IMR-90 (cell line): Measurements from ENCODE around the gene NFIA. TPM values are rescaled to one million over a fixed set of nuclear protein-coding genes. Genes with fewer than 3 reads are reported as not detected.

Experiments used
- ATAC-seq: fragments of 200-7000 bp; cut with Tn5 transposase; 2 replicates; pipeline ENCODE4 v1.9.1; 2020; ENCODE audit warnings: low read depth, mild to moderate bottlenecking, moderate library complexity
- BruUV-seq: library from RNA; stranded (reverse); fragments of 400-500 nt; replicated peaks from 2 replicates; lab custom pipeline; 2021; lab: Mats Ljungman, UMichigan
- CTCF ChIA-PET: fragments of 300-600 bp; formaldehyde crosslinking; extraction: SDS; loops from one replicate; lab custom pipeline; 2021; ENCODE audit warnings: antibody characterized with exemption; lab: Yijun Ruan, JAX
- POLR2A ChIA-PET: fragments of 300-600 bp; sonication (Branson Sonifier 250); formaldehyde crosslinking; loops from one replicate; lab custom pipeline; 2022; ENCODE audit warnings: antibody characterized with exemption; ENCODE audit not compliant: unreplicated experiment; lab: Charles Lee
- DNase-seq: peaks from one replicate; pipeline ENCODE4 v3.0.0; 2013
- H2AFZ ChIP-seq: replicated peaks from 2 replicates; pipeline ENCODE3; 2013; ENCODE audit warnings: low read length, mild to moderate bottlenecking; ENCODE audit not compliant: poor library complexity
- H2AK5ac ChIP-seq: 2 replicates; pipeline ENCODE4 v1.6.1; 2013; ENCODE audit warnings: low read depth, low read length, inconsistent platforms
- H2AK9ac ChIP-seq: replicated peaks from 2 replicates; pipeline ENCODE3; 2013; ENCODE audit warnings: mild to moderate bottlenecking, low read depth, low read length, moderate library complexity; ENCODE audit not compliant: poor library complexity
- H2BK120ac ChIP-seq: 2 replicates; pipeline ENCODE4 v1.6.1; 2013; ENCODE audit warnings: low read depth, low read length, inconsistent platforms
- H2BK15ac ChIP-seq: 3 replicates; pipeline ENCODE4 v1.6.1; 2013; ENCODE audit warnings: low read depth, low read length, inconsistent platforms
- H2BK20ac ChIP-seq: 2 replicates; pipeline ENCODE4 v1.6.1; 2013; ENCODE audit warnings: low read depth, mild to moderate bottlenecking, inconsistent platforms, low read length, moderate library complexity
- H2BK5ac ChIP-seq: 2 replicates; pipeline ENCODE4 v1.6.1; 2013; ENCODE audit warnings: mild to moderate bottlenecking, low read depth, low read length, inconsistent platforms; ENCODE audit not compliant: poor library complexity, severe bottlenecking
- H3K14ac ChIP-seq: replicated peaks from 2 replicates; pipeline ENCODE4 v1.6.1; 2013; ENCODE audit warnings: low read depth, low read length, inconsistent platforms
- H3K18ac ChIP-seq: 2 replicates; pipeline ENCODE4 v1.6.1; 2013; ENCODE audit warnings: low read depth, low read length, control low read depth
- H3K23ac ChIP-seq: 2 replicates; pipeline ENCODE4 v1.6.1; 2013; ENCODE audit warnings: low read depth, low read length, inconsistent platforms
- H3K27ac ChIP-seq: 2 replicates; pipeline ENCODE4 v1.5.1; 2013; ENCODE audit warnings: mild to moderate bottlenecking, control low read depth, low read length; ENCODE audit not compliant: insufficient read depth
- H3K27me3 ChIP-seq: 2 replicates; pipeline ENCODE4 v1.6.1; 2013; ENCODE audit warnings: low read length; ENCODE audit not compliant: control insufficient read depth, insufficient read depth
- H3K36me3 ChIP-seq: 2 replicates; pipeline ENCODE4 v1.6.1; 2013; ENCODE audit warnings: low read length, mixed read lengths; ENCODE audit not compliant: control insufficient read depth, insufficient read depth
- H3K4ac ChIP-seq: 2 replicates; pipeline ENCODE4 v1.6.1; 2013; ENCODE audit warnings: low read depth, low read length, inconsistent platforms
- H3K4me1 ChIP-seq: 2 replicates; pipeline ENCODE4 v1.6.1; 2013; ENCODE audit warnings: low read length, mixed read lengths; ENCODE audit not compliant: control insufficient read depth, insufficient read depth
- H3K4me2 ChIP-seq: 2 replicates; pipeline ENCODE4 v1.6.1; 2013; ENCODE audit warnings: low read depth, mild to moderate bottlenecking, control low read depth, low read length, moderate library complexity
- H3K4me3 ChIP-seq: 2 replicates; pipeline ENCODE4 v1.5.1; 2013; ENCODE audit warnings: low read depth, mild to moderate bottlenecking, control low read depth, low read length, moderate library complexity; ENCODE audit not compliant: insufficient read depth
- H3K56ac ChIP-seq: 2 replicates; pipeline ENCODE4 v1.6.1; 2013; ENCODE audit warnings: low read length, inconsistent platforms; ENCODE audit not compliant: insufficient read depth; ENCODE audit errors: extremely low read depth
- H3K79me1 ChIP-seq, 2 experiments: 2 replicates each; pipeline ENCODE4 v1.6.1; 2013; ENCODE audit warnings: low read length in 2 of 2, inconsistent platforms in 1 of 2, low read depth in 1 of 2
- H3K9ac ChIP-seq: 2 replicates; pipeline ENCODE4 v1.6.1; 2013; ENCODE audit warnings: low read depth, low read length, control low read depth
- H3K9me1 ChIP-seq: 2 replicates; pipeline ENCODE4 v1.6.1; 2013; ENCODE audit warnings: low read length, inconsistent platforms; ENCODE audit not compliant: insufficient read depth
- H3K9me3 ChIP-seq: 2 replicates; pipeline ENCODE4 v1.6.1; 2013; ENCODE audit warnings: low read length; ENCODE audit not compliant: control insufficient read depth, insufficient read depth
- H4K20me1 ChIP-seq: 2 replicates; pipeline ENCODE4 v1.6.1; 2013; ENCODE audit warnings: low read length, inconsistent platforms; ENCODE audit not compliant: insufficient read depth
- H4K5ac ChIP-seq: 2 replicates; pipeline ENCODE4 v1.6.1; 2013; ENCODE audit warnings: mild to moderate bottlenecking, low read depth, low read length, control low read depth
- H4K8ac ChIP-seq, 2 experiments: 2 replicates each; pipeline ENCODE4 v1.6.1; 2013; ENCODE audit warnings: low read depth in 2 of 2, low read length in 2 of 2, control low read depth in 1 of 2, inconsistent platforms in 1 of 2
- H4K91ac ChIP-seq: 2 replicates; pipeline ENCODE4 v1.6.1; 2013; ENCODE audit warnings: low read depth, low read length, inconsistent platforms; ENCODE audit not compliant: insufficient read depth
- MXI1 ChIP-seq: IDR thresholded peaks from 2 replicates; pipeline ENCODE4 v1.6.1; 2012; ENCODE audit warnings: low read depth, mild to moderate bottlenecking, low read length, moderate library complexity, borderline replicate concordance
- POLR2A ChIP-seq: IDR thresholded peaks from 2 replicates; pipeline ENCODE4 v1.6.1; 2012; ENCODE audit warnings: mild to moderate bottlenecking, low read depth, low read length
- SMC3 ChIP-seq: fragments of 150-350 bp; IDR thresholded peaks from 2 replicates; pipeline ENCODE4 v1.6.1; 2016; ENCODE audit warnings: low read depth, mild to moderate bottlenecking, antibody characterized with exemption, low read length, moderate library complexity
- WGBS, 2 experiments: methylation state at CpG; one replicate each; pipeline versions ENCODE4 v1.1.5 to v1.1.7; 2013; ENCODE audit warnings: missing lambda C conversion rate in 2 of 2; ENCODE audit not compliant: insufficient read length in 1 of 2; ENCODE audit errors: extremely low coverage in 2 of 2; 5-methylcytosine and 5-hydroxymethylcytosine counted together
- dilution Hi-C: fragments of 300-500 bp; cut with HindIII; formaldehyde crosslinking; loops from one replicate; pipeline ENCODE4 v1.14.3; 2018; ENCODE audit warnings: low sequenced_read_pairs; ENCODE audit not compliant: unreplicated experiment
- in situ Hi-C: fragments of 300-500 bp; cut with MboI; formaldehyde crosslinking; loops from 3 replicates; pipeline ENCODE4 v1.14.3; 2019; ENCODE audit warnings: low sequenced_read_pairs, inconsistent platforms, mixed read lengths
- intact Hi-C: fragments of 100-400 bp; cut with micrococcal nuclease; formaldehyde crosslinking; loops from 2 replicates; pipeline ENCODE4 v1.10.0; 2022
- polyA plus RNA-seq, 3 experiments: library from polyadenylated mRNA; depleted of rRNA; stranded (reverse); fragments of >200 nt; gene quantifications; 2 replicates each; pipeline ENCODE4 v1.2.3, GENCODE V29; 2012; ENCODE audit warnings: low replicate concordance in 1 of 3
- total RNA-seq: library from RNA; depleted of rRNA; stranded (reverse); fragments of >200 nt; gene quantifications from 2 replicates; pipeline ENCODE4 v1.2.3, GENCODE V29; 2012
- TF ChIP-seq, protein P1 (sequence below): fragments of 150-350 bp; IDR thresholded peaks from 2 replicates; pipeline ENCODE4 v1.6.1; 2017; ENCODE audit warnings: mild to moderate bottlenecking, antibody characterized with exemption, low read length, low read depth

Gene NFIA
- total and polyA plus RNA-seq, 2 of the 4 experiments (the other 2 are of a cell fraction): 1.6 to 2.2 TPM

DNA sequence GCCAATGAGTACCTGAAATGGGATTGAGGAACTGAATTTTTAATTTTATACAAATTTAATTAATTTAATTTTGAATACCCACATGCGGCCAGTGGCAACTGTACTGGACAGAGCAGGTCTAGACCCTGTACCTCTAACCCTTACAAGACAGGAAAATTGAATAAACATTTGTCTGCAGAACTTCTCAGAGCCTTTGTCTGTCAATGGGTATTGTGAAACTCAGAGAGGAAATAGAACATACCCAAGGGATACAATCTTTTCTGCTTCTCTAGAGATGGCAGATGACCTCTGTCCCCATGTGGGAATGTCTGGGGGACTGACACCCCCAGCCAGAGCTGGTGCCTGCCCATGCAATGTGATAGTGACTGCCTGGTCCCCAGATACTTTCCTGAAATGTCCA, 421.9 kb downstream of the NFIA start:
- Histone ChIP-seq H3K27ac (no peak overlapping the region), H3K4me2 (no peak overlapping the region), H3K4me1 (no peaks in the 10 kb centered on the region), H3K18ac (no peak overlapping the region), H4K91ac (no peak overlapping the region), H3K9me3 (no peaks in the 10 kb centered on the region), H3K79me1 (no peaks in the 10 kb centered on the region), H3K36me3 (no peaks in the 10 kb centered on the region), H3K4me3 (no peak overlapping the region), H3K9me1 (no peaks in the 10 kb centered on the region), H2BK120ac (no peak overlapping the region), H3K9ac (no peak overlapping the region), H4K8ac (no peak overlapping the region), H3K56ac (no peak overlapping the region), H2BK5ac (no peak overlapping the region), H3K27me3 (no peaks in the 10 kb centered on the region), H4K20me1 (no peaks in the 10 kb centered on the region), H3K4ac (no peak overlapping the region), H4K5ac (no peak overlapping the region), H3K14ac (no peak overlapping the region), H2BK15ac (no peak overlapping the region), H2AFZ (no peak overlapping the region), H2AK9ac (no peak overlapping the region), H3K23ac (no peak overlapping the region), H2AK5ac (no peak overlapping the region), H2BK20ac (no peak overlapping the region)
- in situ Hi-C loops: no loop called here
- no peak for TF ChIP-seq SMC3
- TF ChIP-seq POLR2A: no peak
- TF ChIP-seq MXI1: no peak
- TF ChIP-seq, protein P1, sequence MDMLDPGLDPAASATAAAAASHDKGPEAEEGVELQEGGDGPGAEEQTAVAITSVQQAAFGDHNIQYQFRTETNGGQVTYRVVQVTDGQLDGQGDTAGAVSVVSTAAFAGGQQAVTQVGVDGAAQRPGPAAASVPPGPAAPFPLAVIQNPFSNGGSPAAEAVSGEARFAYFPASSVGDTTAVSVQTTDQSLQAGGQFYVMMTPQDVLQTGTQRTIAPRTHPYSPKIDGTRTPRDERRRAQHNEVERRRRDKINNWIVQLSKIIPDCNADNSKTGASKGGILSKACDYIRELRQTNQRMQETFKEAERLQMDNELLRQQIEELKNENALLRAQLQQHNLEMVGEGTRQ: no peak
- DNase-seq (no peak), ATAC-seq (no peak)
- POLR2A ChIA-PET: no interaction called here
- intact Hi-C loops: no loop called here
- WGBS, 2 experiments: no CpG with 5 or more reads among the region's 1 CpG
- dilution Hi-C loops: no loop called here
- no TSS peak for BruUV-seq
- CTCF ChIA-PET: no interaction called here
